ENCODE data around the gene RNPEP. TPM values are rescaled to one million over a fixed set of nuclear protein-coding genes. Genes with fewer than 3 reads are reported as not detected.
A peak's percentile ranks its signal among the peaks of the same experiment; 100 is the strongest.

RNPEP gene
- total and polyA plus RNA-seq, 2 of the 13 experiments (the other 11 are each of a cell fraction or from before 2014, with no cell fraction given) = 20.6 to 38.4 TPM

DNA sequence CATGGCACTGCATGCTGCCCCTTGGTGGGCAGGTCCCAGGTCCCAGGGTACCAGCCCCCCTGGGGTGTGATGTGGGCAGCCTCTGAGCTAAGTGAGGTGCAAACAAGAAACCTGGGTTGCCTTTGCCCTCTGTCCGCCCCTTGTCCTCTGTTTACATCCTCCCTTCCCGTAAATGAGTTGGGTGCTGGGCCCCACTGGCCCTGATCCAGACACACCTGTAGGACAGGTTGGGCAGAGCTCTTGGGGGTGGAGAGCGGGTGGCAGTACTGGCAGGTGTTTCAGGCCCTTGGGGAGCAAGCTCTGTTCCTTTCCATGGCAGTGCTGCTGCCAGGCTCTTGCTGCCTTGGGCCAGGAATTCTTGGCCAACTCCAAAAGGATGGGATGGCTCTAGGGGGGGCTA, 63.8 kb downstream of the RNPEP start (continued):
- TF ChIP-seq, protein P1, sequence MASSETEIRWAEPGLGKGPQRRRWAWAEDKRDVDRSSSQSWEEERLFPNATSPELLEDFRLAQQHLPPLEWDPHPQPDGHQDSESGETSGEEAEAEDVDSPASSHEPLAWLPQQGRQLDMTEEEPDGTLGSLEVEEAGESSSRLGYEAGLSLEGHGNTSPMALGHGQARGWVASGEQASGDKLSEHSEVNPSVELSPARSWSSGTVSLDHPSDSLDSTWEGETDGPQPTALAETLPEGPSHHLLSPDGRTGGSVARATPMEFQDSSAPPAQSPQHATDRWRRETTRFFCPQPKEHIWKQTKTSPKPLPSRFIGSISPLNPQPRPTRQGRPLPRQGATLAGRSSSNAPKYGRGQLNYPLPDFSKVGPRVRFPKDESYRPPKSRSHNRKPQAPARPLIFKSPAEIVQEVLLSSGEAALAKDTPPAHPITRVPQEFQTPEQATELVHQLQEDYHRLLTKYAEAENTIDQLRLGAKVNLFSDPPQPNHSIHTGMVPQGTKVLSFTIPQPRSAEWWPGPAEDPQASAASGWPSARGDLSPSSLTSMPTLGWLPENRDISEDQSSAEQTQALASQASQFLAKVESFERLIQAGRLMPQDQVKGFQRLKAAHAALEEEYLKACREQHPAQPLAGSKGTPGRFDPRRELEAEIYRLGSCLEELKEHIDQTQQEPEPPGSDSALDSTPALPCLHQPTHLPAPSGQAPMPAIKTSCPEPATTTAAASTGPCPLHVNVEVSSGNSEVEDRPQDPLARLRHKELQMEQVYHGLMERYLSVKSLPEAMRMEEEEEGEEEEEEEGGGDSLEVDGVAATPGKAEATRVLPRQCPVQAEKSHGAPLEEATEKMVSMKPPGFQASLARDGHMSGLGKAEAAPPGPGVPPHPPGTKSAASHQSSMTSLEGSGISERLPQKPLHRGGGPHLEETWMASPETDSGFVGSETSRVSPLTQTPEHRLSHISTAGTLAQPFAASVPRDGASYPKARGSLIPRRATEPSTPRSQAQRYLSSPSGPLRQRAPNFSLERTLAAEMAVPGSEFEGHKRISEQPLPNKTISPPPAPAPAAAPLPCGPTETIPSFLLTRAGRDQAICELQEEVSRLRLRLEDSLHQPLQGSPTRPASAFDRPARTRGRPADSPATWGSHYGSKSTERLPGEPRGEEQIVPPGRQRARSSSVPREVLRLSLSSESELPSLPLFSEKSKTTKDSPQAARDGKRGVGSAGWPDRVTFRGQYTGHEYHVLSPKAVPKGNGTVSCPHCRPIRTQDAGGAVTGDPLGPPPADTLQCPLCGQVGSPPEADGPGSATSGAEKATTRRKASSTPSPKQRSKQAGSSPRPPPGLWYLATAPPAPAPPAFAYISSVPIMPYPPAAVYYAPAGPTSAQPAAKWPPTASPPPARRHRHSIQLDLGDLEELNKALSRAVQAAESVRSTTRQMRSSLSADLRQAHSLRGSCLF (CRISPR knock-in tag; IDR thresholded peaks at IDR 0.05; ENCODE audit: borderline replicate concordance) = no peak
- no peak for TF ChIP-seq ZFP36L1 (CRISPR knock-in tag; IDR thresholded peaks at IDR 0.05)
- 0 out of 2 replicates have a peak, but pooled peaks have one; percentile 36 for TF ChIP-seq GABPB1 (CRISPR knock-in tag; IDR thresholded peaks at IDR 0.05)
- TF ChIP-seq DNMT3B (CRISPR knock-in tag; conservative IDR thresholded peaks at IDR 0.05) = no peak
- TF ChIP-seq MED13 (CRISPR knock-in tag; IDR thresholded peaks at IDR 0.05) = no peak
- TF ChIP-seq TBX2 (CRISPR knock-in tag; IDR thresholded peaks at IDR 0.05; ENCODE audit: borderline replicate concordance) = peak; percentile 87
- peak; percentile 53; the same call in 1 of the 2 replicates for TF ChIP-seq BCL6 (CRISPR knock-in tag; IDR thresholded peaks at IDR 0.05)
- TF ChIP-seq TEAD3 (CRISPR knock-in tag; optimal IDR thresholded peaks at IDR 0.05; ENCODE audit: borderline replicate concordance) = peak; percentile 5
- peak; percentile 60; the same call in 1 of the 2 replicates for TF ChIP-seq FOXK1 (CRISPR knock-in tag; IDR thresholded peaks at IDR 0.05; ENCODE audit: borderline replicate concordance, low read depth)
- TF ChIP-seq RXRB (CRISPR knock-in tag; IDR thresholded peaks at IDR 0.05; ENCODE audit: borderline replicate concordance) = peak; percentile 87
- TF ChIP-seq ZC3H4 (CRISPR knock-in tag; IDR thresholded peaks at IDR 0.05; ENCODE audit: borderline replicate concordance) = no peak
- TF ChIP-seq ZNF431 (CRISPR knock-in tag; IDR thresholded peaks at IDR 0.05; ENCODE audit: borderline replicate concordance, low read depth) = no peak
- peak; percentile 74; the same call in 1 of the 2 replicates for TF ChIP-seq NFKBIZ (CRISPR knock-in tag; IDR thresholded peaks at IDR 0.05)
- TF ChIP-seq, protein P2, sequence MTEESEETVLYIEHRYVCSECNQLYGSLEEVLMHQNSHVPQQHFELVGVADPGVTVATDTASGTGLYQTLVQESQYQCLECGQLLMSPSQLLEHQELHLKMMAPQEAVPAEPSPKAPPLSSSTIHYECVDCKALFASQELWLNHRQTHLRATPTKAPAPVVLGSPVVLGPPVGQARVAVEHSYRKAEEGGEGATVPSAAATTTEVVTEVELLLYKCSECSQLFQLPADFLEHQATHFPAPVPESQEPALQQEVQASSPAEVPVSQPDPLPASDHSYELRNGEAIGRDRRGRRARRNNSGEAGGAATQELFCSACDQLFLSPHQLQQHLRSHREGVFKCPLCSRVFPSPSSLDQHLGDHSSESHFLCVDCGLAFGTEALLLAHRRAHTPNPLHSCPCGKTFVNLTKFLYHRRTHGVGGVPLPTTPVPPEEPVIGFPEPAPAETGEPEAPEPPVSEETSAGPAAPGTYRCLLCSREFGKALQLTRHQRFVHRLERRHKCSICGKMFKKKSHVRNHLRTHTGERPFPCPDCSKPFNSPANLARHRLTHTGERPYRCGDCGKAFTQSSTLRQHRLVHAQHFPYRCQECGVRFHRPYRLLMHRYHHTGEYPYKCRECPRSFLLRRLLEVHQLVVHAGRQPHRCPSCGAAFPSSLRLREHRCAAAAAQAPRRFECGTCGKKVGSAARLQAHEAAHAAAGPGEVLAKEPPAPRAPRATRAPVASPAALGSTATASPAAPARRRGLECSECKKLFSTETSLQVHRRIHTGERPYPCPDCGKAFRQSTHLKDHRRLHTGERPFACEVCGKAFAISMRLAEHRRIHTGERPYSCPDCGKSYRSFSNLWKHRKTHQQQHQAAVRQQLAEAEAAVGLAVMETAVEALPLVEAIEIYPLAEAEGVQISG (CRISPR knock-in tag; IDR thresholded peaks at IDR 0.05) = 0 out of 2 replicates have a peak, but pooled peaks have one; percentile 0
- peak; percentile 20 for TF ChIP-seq ZFX (CRISPR knock-in tag; IDR thresholded peaks at IDR 0.05; ENCODE audit: low read depth)
- peak; percentile 25; the same call in 1 of the 2 replicates for TF ChIP-seq ZNF792 (CRISPR knock-in tag; IDR thresholded peaks at IDR 0.05)
- TF ChIP-seq, protein P3, sequence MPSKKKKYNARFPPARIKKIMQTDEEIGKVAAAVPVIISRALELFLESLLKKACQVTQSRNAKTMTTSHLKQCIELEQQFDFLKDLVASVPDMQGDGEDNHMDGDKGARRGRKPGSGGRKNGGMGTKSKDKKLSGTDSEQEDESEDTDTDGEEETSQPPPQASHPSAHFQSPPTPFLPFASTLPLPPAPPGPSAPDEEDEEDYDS (CRISPR knock-in tag; IDR thresholded peaks at IDR 0.05) = 0 out of 2 replicates have a peak, but pooled peaks have one; percentile 17
- 0 out of 2 replicates have a peak, but pooled peaks have one; percentile 35 for TF ChIP-seq TRIM24 (CRISPR knock-in tag; IDR thresholded peaks at IDR 0.05)
- no peak for TF ChIP-seq ZNF331 (CRISPR knock-in tag; IDR thresholded peaks at IDR 0.05)
- TF ChIP-seq FOXP1 (IDR thresholded peaks at IDR 0.05) = no peak
- TF ChIP-seq FOXP1 (CRISPR knock-in tag; IDR thresholded peaks at IDR 0.05) = peak; percentile 77
- no peak for TF ChIP-seq YY1 (IDR thresholded peaks at IDR 0.05; ENCODE audit: insufficient read depth, insufficient replicate concordance, low read depth, low read length)

All from HepG2 (cell line).